Mesenchymal stem cell (in vitro differentiated cells and primary cell): ENCODE results near the gene COL11A1.

Experiments
- DNase-seq: peaks from one replicate; pipeline ENCODE4 v3.0.0-alpha.2; 2013
- H2AFZ ChIP-seq: one replicate; pipeline ENCODE4 v1.6.1; 2013; ENCODE audit warnings: low read depth, mild to moderate bottlenecking, control low read depth, inconsistent platforms, low read length, moderate library complexity
- H2AK5ac ChIP-seq: 2 replicates; pipeline ENCODE4 v1.6.1; 2013; ENCODE audit warnings: low read length, moderate library complexity, mild to moderate bottlenecking, inconsistent platforms; ENCODE audit not compliant: severe bottlenecking
- H2BK120ac ChIP-seq: one replicate; pipeline ENCODE4 v1.6.1; 2013; ENCODE audit warnings: low read depth, mild to moderate bottlenecking, inconsistent platforms, low read length, moderate library complexity
- H2BK12ac ChIP-seq, 2 experiments: one replicate each; pipeline ENCODE4 v1.6.1; 2013; ENCODE audit warnings: inconsistent platforms in 2 of 2, low read length in 2 of 2, mild to moderate bottlenecking in 2 of 2, moderate library complexity in 2 of 2, control low read depth in 1 of 2
- H2BK15ac ChIP-seq: one replicate; pipeline ENCODE4 v1.6.1; 2013; ENCODE audit warnings: mild to moderate bottlenecking, low read depth, inconsistent platforms; ENCODE audit not compliant: poor library complexity, severe bottlenecking
- H2BK5ac ChIP-seq: 2 replicates; pipeline ENCODE4 v1.6.1; 2013; ENCODE audit warnings: low read depth, mild to moderate bottlenecking, low read length, control low read depth, inconsistent platforms; ENCODE audit not compliant: poor library complexity, severe bottlenecking
- H3K14ac ChIP-seq, 2 experiments: one replicate each; pipeline ENCODE4 v1.6.1; 2013; ENCODE audit warnings: inconsistent platforms in 2 of 2, low read length in 2 of 2, control low read depth in 1 of 2, mild to moderate bottlenecking in 1 of 2, moderate library complexity in 1 of 2
- H3K18ac ChIP-seq, 2 experiments: one replicate each; pipeline ENCODE4 v1.6.1; 2013; ENCODE audit warnings: inconsistent platforms in 2 of 2, low read length in 2 of 2, control low read depth in 1 of 2, low read depth in 1 of 2, mild to moderate bottlenecking in 1 of 2
- H3K23ac ChIP-seq, 2 experiments: one replicate each; pipeline ENCODE4 v1.6.1; 2013; ENCODE audit warnings: inconsistent platforms in 2 of 2, low read length in 2 of 2, mild to moderate bottlenecking in 2 of 2, moderate library complexity in 2 of 2, control low read depth in 1 of 2
- H3K27ac ChIP-seq: 2 replicates; pipeline ENCODE4 v1.5.1; 2013; ENCODE audit warnings: mild to moderate bottlenecking, moderate library complexity, low read length, control low read depth, inconsistent platforms; ENCODE audit not compliant: poor library complexity, severe bottlenecking
- H3K27me3 ChIP-seq, 2 experiments: 2 replicates each; pipeline versions ENCODE4 v1.6.1 to v1.7.0; 2013; ENCODE audit warnings: low read length in 2 of 2, mild to moderate bottlenecking in 2 of 2, moderate library complexity in 2 of 2, control low read depth in 1 of 2, inconsistent platforms in 1 of 2; ENCODE audit not compliant: control insufficient read depth in 1 of 2, insufficient read depth in 1 of 2
- H3K36me3 ChIP-seq, 2 experiments: 2 replicates each; pipeline versions ENCODE4 v1.6.1 to v1.7.0; 2013; ENCODE audit warnings: low read length in 2 of 2, control low read depth in 1 of 2, inconsistent platforms in 1 of 2, low read depth in 1 of 2, mild to moderate bottlenecking in 1 of 2; ENCODE audit not compliant: insufficient read depth in 2 of 2, control insufficient read depth in 1 of 2
- H3K4ac ChIP-seq, 2 experiments: one replicate each; pipeline ENCODE4 v1.6.1; 2013; ENCODE audit warnings: inconsistent platforms in 2 of 2, low read length in 2 of 2, mild to moderate bottlenecking in 2 of 2, moderate library complexity in 2 of 2, control low read depth in 1 of 2, low read depth in 1 of 2
- H3K4me1 ChIP-seq: 2 replicates; pipeline ENCODE4 v1.6.1; 2013; ENCODE audit warnings: low read depth, low read length, control low read depth; ENCODE audit not compliant: control insufficient read depth, insufficient read depth
- H3K4me2 ChIP-seq: 2 replicates; pipeline ENCODE4 v1.6.1; 2013; ENCODE audit warnings: low read length, mild to moderate bottlenecking, inconsistent platforms; ENCODE audit not compliant: poor library complexity, severe bottlenecking
- H3K4me3 ChIP-seq, 2 experiments: 2 replicates each; pipeline versions ENCODE4 v1.5.1 to v1.7.0; 2013; ENCODE audit warnings: low read length in 2 of 2, mild to moderate bottlenecking in 2 of 2, control low read depth in 1 of 2, low read depth in 1 of 2; ENCODE audit not compliant: insufficient read depth in 1 of 2
- H3K79me1 ChIP-seq: replicated peaks from 2 replicates; pipeline ENCODE4 v1.6.1; 2013; ENCODE audit warnings: mild to moderate bottlenecking, control low read depth, low read length, inconsistent platforms; ENCODE audit not compliant: poor library complexity, severe bottlenecking
- H3K9ac ChIP-seq: 2 replicates; pipeline ENCODE4 v1.7.0; 2013; ENCODE audit warnings: mild to moderate bottlenecking, low read length, moderate library complexity
- H3K9me3 ChIP-seq: 2 replicates; pipeline ENCODE4 v1.7.0; 2013; ENCODE audit warnings: mild to moderate bottlenecking, low read length; ENCODE audit not compliant: control insufficient read depth
- H4K8ac ChIP-seq: one replicate; pipeline ENCODE4 v1.6.1; 2013; ENCODE audit warnings: inconsistent platforms, mild to moderate bottlenecking, low read length, moderate library complexity
- H4K91ac ChIP-seq: one replicate; pipeline ENCODE4 v1.6.1; 2013; ENCODE audit warnings: mild to moderate bottlenecking, low read length, inconsistent platforms
- WGBS: methylation state at CpG from one replicate; pipeline ENCODE4 v1.1.7; 2013; ENCODE audit warnings: mixed read lengths; 5-methylcytosine and 5-hydroxymethylcytosine counted together

Gene COL11A1

GRCh38 chr1:102863704-102864103 lies 244.6 kb downstream of the COL11A1 start:
- DNase-seq = no peak
- Histone ChIP-seq H3K9me3 (no peaks in the 10 kb centered on the region), H3K9ac (no peak overlapping the region), H3K79me1 (no peaks in the 10 kb centered on the region), H3K4ac (no peak overlapping the region), H3K4me2 (no peak overlapping the region), H2AK5ac (no peak overlapping the region), H2BK120ac (no peak overlapping the region), H3K27me3 (no peaks in the 10 kb centered on the region), H2BK12ac (no peak overlapping the region), H4K91ac (no peak overlapping the region), H3K14ac (no peak overlapping the region), H2BK15ac (no peak overlapping the region), H3K27ac (no peak overlapping the region), H3K23ac (no peak overlapping the region), H2BK5ac (no peak overlapping the region), H3K4me3 (no peak overlapping the region), H3K36me3 (no peaks in the 10 kb centered on the region), H4K8ac (no peak overlapping the region), H3K18ac (no peak overlapping the region), H2AFZ (no peak overlapping the region), H3K4me1 (no peaks in the 10 kb centered on the region)
- no CpG with 5 or more reads among the region's 2 CpGs for WGBS

GRCh38 chr1:102861247-102861646 lies 247.1 kb downstream of the COL11A1 start:
- Histone ChIP-seq H3K27ac (no peak overlapping the region), H4K91ac (no peak overlapping the region), H3K23ac (no peak overlapping the region), H3K9ac (no peak overlapping the region), H3K4ac (no peak overlapping the region), H2BK12ac (no peak overlapping the region), H3K36me3 (no peaks in the 10 kb centered on the region), H2AK5ac (no peak overlapping the region), H3K4me2 (no peak overlapping the region), H3K4me3 (no peak overlapping the region), H3K4me1 (no peaks in the 10 kb centered on the region), H3K79me1 (no peaks in the 10 kb centered on the region), H2AFZ (no peak overlapping the region), H2BK15ac (no peak overlapping the region), H2BK120ac (no peak overlapping the region), H3K9me3 (peaks cover 3% of the 10 kb centered on the region), H3K18ac (no peak overlapping the region), H3K27me3 (no peaks in the 10 kb centered on the region), H2BK5ac (no peak overlapping the region), H4K8ac (no peak overlapping the region), H3K14ac (no peak overlapping the region)
- WGBS = 65% methylated on average over 3 of the region's 3 CpGs
- peak; percentile 14 for DNase-seq

- H2AFZ ChIP-seq = no peak overlapping the region
- H3K4me2 ChIP-seq = no peak overlapping the region
- H2BK120ac ChIP-seq = no peak overlapping the region
- no peaks in the 10 kb centered on the region for H3K4me1 ChIP-seq
- H3K18ac ChIP-seq = no peak overlapping the region
- H3K23ac ChIP-seq = no peak overlapping the region
- H3K9me3 ChIP-seq = peaks cover 11% of the 10 kb centered on the region
- H4K8ac ChIP-seq = no peak overlapping the region
- H2BK5ac ChIP-seq = no peak overlapping the region
- H3K36me3 ChIP-seq = no peaks in the 10 kb centered on the region
- H3K9ac ChIP-seq = no peak overlapping the region
- H3K79me1 ChIP-seq = no peaks in the 10 kb centered on the region
- no peak overlapping the region for H2BK15ac ChIP-seq
- no peak overlapping the region for H3K4ac ChIP-seq
- H3K27ac ChIP-seq = peak overlapping the region; percentile 42
- H2AK5ac ChIP-seq = no peak overlapping the region
- no peak overlapping the region for H4K91ac ChIP-seq
- no peak overlapping the region for H3K4me3 ChIP-seq
- no peak overlapping the region for H2BK12ac ChIP-seq
- H3K27me3 ChIP-seq = no peaks in the 10 kb centered on the region
- peak; percentile 58 for DNase-seq
- no peak overlapping the region for H3K14ac ChIP-seq
Observed at GRCh38 chr1:102858695-102859094, 249.6 kb downstream of the COL11A1 start.

- H2BK12ac ChIP-seq = no peak overlapping the region
- H3K36me3 ChIP-seq = no peaks in the 10 kb centered on the region
- no peak overlapping the region for H4K8ac ChIP-seq
- no peak overlapping the region for H3K27ac ChIP-seq
- DNase-seq = no peak
- no peak overlapping the region for H3K18ac ChIP-seq
- no peak overlapping the region for H3K9ac ChIP-seq
- no peak overlapping the region for H3K4me3 ChIP-seq
- no peaks in the 10 kb centered on the region for H3K27me3 ChIP-seq
- H3K9me3 ChIP-seq = peaks cover 11% of the 10 kb centered on the region
- H2BK120ac ChIP-seq = no peak overlapping the region
- H2BK5ac ChIP-seq = no peak overlapping the region
- no peak overlapping the region for H3K23ac ChIP-seq
- no peak overlapping the region for H3K14ac ChIP-seq
- no peaks in the 10 kb centered on the region for H3K79me1 ChIP-seq
- H3K4me1 ChIP-seq = peaks cover 1% of the 10 kb centered on the region
- no peak overlapping the region for H2BK15ac ChIP-seq
- no peak overlapping the region for H4K91ac ChIP-seq
- H3K4me2 ChIP-seq = no peak overlapping the region
- no peak overlapping the region for H2AK5ac ChIP-seq
- no peak overlapping the region for H2AFZ ChIP-seq
- no peak overlapping the region for H3K4ac ChIP-seq
Observed at GRCh38 chr1:102857251-102857650, 251.1 kb downstream of the COL11A1 start.
